ENCODE results near the gene METTL24.

Gene METTL24

DNA sequence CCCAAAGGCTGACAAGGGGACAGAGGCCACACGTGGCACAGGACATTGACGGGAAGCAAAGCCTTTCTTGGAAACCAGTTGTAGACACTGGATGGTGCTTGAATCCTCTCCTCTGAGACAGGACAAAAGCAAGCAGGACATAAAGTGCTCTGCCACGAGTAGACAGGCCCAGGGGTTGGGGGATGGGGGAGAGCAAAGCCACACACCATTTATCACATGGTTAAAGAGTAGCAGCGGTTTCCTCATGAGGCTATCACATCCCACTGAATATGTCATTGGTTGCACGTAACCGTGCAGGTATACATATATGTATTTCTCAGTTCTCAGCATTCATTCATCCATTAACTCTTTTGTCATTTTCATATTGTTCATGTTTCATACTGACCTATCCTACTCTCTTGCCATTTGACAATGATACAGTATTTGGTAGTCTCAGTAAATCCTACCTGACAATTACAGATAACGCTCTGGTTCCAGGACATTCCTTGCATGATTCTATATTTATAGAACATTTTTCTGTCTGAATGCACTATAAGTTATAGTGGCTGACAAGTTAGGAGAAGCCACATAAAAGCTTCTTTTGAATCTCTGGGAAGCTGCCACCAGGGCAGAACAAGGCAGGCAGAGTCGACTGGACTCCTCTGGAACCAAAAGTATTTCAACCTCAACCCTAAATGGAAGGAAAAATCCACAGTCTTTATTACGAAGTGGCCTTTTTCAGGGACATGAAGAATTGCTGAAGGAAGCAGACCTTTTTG, 23.5 kb downstream of the METTL24 start:
- DNase-seq (ENCODE audit: low spot score), result no peak

DNA sequence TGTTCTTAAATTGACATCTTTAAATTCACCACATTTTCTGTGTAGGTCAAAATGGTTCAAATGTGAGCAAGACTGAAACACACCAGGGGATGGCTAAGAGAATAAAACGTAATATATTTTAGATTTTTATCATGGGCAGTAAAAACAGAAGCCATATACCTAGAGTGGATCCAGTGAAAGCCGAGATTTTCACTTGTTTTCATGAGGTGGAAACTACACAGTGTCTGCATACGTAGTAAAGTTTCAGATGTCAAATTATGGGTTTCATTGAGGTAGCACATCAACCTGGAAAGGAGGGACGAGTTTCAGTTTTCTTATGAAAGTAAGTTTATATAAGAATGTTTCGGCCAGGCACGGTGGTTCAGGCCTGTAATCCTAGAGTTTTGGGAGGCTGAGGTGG, 25.9 kb downstream of the METTL24 start:
- no peak for DNase-seq (ENCODE audit: low spot score)

DNA sequence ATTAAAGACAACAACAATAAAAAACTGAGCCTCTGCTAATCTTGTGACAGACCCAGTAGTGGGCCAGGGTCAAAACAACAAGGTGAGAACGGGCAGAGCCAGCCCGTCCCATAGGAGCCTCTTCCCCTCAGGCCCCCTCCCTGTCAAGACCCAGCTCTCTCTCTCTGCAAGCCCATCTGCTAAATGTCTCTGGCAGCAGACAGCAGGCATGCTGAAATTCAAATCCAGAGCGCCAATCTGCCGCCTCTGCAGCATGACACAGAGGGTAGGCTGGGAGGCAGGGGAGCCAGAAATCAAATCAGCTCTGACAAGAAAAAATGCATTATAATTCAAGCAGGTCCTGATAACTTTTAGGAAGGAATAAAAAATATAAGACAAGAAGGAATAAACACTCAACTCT, 26.3 kb downstream of the METTL24 start:
- no peak for DNase-seq (ENCODE audit: low spot score)

DNA sequence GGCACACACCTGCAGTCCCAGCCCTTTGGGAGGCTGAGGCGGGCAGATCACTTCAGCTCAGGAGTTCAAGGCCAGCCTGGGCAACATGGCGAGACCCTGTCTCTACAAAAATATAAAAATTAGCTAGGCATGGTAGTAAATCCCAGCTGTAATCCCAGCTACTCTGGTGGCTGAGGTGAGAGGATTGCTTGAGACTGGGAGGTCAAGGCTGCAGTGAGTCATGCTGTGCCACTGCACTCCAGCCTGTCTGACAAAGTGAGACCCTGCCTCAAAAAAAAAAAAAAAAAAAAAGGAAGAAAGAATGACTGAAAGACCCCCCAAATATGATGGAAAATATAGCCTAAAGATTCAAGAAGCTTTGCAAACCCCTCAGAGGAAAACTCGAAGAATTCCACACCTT, 26.8 kb downstream of the METTL24 start:
- no peak for DNase-seq (ENCODE audit: low spot score)

DNA sequence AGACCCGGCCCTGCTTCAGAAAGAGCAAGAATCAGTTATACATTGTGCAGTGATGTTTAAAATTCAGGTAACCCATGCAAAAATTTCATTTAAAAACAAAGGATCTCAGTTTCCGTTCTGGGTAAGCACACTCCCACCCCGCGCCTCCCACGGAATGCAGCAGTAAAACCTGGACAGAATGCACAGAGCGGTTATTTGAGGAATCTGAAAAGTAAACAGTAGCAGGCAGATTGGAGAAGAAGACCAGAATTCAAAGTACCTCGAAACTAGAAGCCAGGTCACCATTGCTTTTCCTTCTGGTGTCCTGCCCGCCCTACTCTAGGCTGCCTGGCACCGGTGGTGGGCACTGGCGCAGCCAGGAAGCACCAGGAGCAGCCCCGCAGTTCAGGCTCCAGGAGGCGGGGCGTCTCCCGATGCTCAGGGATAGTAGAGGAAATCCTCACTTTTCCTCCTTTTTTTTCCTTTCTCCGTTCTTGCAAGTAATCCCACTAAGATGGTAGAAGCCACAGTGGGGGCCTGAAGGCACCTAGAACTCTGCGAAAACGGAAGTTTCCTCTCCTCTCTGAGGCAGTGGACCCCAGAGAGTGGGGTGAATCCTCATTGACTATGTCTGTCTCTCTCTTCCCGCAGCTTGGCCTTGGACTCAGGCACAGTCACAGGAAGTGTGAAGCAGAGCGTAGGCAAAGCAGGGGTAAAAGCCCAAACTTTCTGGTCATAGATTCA, 28.3 kb downstream of the METTL24 start:
- no peak for DNase-seq (ENCODE audit: low spot score)

DNA sequence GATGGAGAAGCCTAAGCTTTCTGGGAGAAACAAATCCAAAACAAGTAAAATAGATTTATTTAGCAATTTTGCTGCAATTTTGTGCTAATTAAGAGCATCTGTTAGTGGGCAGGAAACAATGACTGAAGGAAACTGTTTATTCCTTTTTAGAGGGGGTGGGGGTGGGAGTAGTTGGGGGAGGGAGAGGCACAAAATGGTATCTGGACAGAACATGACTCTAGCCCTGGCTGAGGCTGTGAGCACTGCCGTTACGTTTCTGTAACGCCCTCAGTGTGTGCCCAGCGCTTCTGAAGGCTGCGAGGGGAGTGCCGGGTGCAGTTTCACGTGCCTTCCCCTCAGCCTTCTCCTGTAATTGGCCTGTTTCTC, 28.8 kb downstream of the METTL24 start:
- DNase-seq (ENCODE audit: low spot score), result no peak

DNA sequence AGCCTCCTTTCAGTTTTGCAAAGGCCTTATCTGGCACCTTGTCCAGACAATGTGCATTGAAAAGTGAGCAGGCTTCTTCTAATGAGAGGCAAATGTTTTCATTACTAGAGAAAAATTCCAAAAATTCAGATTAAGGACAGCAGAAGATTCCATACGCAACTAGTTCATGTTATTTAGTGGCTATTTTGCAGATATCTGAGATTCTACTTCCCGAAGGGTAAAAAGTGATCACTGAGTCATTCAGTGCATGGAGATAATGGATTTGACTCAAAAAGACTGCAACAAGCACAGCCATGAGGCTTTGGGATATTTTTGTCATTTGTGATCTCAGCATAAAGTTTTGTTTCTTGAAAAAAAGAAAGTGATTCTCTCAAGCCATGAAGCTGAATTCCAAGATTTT, 29.9 kb downstream of the METTL24 start:
- no peak for DNase-seq (ENCODE audit: low spot score)

DNA sequence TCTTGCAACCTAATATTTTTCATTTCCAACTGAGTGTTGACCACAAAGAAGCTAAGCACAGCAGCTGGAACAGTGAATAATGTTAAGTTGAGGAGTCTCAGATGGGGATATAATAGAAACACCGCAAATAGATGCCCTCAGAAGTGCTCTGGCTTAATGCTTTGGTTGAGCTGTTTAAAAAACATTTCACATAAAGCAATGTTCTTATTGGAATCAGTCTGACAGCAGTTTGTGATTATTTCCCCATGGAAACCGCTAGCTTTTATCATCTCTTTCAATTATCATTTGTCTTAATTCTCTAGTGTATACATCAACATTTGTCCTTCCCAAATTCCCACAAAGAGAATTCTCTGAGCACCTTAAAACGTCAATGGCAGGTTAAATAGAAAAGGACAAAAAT, 30.8 kb downstream of the METTL24 start:
- DNase-seq (ENCODE audit: low spot score), result no peak

DNA sequence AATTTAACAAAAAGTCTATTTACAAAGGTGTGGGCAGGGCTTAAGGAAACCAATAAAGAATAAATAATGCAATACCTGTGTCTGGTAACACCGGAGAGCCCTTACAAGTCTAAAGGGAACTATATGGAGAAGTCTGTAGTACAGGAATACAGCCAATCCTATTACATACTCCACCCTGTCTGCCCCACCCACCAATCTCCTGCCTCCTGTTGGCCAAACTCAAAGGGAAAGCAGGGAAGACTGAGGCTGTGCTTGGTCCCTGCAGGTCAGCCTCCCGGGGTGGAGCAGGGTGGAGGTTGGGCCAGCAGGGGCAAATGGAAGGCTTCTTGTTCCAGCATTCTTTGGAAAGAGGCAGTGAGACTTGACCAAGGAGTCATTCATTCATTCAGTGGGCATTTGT, 31.5 kb downstream of the METTL24 start:
- no peak for DNase-seq (ENCODE audit: low spot score)

DNA sequence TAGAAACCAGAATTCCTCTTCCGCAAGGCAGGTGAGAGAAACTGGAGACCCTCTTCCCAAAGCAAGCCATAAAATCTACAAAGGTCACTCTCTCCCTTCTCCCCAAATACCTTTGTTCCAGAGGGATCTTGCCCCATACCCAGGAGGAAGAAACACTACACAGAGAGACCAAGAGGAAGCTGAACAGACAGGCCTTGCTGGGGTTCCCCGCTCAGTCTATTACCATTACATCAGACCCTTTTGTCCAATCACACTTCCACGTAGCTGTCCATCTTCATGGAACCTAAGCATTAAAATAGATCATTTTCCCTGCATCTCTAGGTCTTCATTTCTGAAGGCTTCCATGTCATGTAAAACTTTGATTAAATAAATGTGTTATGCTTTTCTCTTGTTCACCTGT, 32.1 kb downstream of the METTL24 start:
- no peak for DNase-seq (ENCODE audit: low spot score)

DNA sequence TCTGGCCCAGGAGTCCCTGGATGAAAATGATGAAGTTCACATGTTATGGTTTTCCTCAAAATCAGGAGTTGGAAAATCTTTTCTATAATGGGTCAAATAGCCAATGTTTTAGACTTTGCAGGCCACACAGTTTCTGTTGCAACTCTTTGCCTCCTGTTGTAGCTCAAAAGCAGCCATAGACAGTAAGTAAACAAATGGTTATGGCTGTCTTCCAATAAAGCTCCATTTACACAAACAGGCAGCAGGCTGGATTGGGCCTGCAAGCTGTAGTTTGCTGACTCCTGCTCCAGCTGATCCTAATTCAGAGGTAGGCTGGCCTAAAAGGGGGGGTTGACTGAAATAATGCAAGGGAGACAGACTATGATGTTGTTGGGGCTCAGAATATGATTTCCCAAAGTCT, 33.0 kb downstream of the METTL24 start:
- DNase-seq (ENCODE audit: low spot score), result no peak

DNA sequence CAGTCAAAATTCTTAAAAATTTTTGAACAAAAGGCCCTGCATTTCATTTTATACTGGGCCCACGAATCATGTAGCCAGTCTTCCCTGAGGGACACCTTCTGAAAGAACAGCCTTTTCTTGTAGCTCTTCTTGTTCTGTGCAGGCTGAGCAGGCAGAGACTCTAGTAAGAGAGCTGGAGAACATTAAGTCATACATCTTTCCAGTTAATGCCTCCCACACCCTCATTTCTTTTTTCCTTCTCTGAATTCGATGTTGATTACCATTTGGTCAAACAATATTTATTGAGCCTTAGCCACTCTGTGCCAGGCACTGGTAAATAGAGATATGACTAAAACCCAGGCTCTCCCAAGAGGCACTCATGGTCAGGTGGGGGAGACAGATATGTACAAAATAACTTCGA, 33.6 kb downstream of the METTL24 start:
- DNase-seq (ENCODE audit: low spot score), result no peak

DNA sequence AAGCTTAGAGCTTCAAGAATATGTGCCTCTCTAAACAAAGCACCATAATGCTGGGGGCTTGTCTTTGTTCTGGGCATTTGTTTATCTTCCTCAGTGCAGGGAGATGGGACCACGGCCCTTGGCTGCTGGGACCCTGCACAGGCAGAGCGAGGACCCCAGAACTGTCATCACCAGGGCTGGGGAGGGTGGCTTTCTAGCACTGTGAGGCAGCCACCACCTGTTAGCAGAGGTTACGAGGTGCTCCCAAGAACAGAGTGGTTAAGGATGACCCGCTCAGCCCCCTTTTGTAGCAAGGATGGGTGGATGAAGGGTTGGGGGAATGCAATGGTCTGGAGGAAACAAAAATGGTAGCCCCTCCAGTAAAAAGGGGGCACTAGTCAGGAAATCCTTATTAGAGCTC, 34.9 kb downstream of the METTL24 start:
- DNase-seq (ENCODE audit: low spot score), result no peak

DNA sequence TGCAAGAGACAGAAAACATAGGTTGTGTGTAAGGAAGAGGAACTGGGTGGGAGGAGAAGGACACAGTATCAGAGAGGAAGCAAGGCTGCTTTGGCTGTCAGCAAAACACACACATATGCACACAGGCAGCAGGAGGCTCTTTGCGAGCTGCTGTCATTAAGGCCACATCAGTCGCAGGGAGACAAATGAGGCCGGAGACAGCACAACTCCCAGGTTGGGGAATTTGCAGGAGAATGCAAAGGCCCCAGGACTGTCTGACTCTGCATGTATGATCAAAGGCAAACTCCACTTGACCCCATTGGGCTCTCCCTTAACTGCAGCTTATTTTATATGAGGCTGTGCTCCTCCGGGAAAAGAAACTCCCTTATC, 35.3 kb downstream of the METTL24 start:
- DNase-seq (ENCODE audit: low spot score), result peak; percentile 17

DNA sequence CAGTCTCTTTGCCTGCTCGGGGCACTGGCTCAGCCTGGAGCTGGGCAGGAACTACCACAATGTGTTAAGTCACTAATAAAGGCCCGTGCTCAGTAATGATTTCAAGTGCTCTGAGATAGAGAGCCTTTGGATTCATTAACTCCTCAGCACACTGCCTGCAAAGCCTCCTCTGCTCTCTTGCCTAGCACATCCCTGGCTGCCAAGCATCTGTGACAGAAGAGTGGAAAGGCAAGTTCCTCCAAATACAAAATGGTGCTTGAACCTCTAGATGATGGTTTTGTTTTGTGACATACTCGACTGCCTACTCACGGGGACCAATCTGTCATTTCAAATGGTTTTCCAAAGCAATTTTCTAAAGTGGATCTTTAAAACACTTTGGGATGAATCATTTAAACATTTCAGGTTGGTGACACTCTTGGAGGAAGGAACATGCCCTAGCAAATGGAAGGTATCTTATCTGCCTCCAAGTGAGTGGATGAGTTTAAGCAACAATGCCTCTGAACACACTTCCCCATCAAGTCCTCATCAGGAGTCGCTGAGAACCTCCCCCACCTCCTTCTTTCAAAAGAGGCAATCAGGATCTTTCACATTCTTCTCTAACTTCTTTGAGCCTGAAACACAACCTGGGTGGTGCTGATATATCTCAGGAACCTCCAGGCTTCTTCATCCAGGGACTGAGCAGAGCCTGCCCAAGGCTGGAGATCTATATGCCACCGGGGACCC, 35.8 kb downstream of the METTL24 start:
- DNase-seq (ENCODE audit: low spot score), result no peak

DNA sequence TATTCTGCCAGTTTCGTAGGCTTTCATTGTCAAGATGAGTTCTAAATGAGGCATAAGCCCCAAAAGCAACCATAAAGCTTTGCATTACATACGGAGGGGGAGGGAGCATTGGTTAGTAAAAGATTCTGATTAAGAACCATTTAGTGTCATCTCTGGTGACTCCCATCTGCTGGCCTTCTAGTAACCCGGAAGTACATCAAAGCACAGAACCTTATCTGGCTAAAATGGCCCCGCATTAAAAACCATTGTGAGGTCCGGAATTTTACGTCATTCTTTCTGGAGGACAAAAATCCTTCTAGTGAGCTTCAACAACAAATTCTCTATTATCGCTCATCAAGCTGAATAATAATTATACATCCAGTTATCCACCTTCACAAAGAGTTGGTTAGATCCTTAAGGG, 37.8 kb downstream of the METTL24 start:
- DNase-seq (ENCODE audit: low spot score), result no peak

DNA sequence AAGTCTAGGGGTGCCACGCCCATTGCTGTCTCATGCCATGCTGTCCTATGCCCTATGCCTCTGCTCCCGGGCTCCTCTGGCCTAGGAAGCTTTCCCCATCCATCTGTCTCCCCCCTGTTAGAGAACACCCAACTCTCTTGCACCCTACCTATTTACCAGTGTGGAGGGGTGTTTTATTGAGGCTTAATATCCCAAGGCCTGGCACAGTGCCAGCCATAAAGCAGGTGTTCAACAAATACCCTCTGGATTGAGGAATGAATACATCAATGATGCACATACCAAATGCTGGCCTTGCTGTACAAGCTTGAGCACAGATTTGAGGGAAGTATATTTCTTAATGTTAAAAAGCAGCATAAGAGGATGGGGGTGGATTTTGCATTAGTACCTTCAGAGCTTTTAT, 38.3 kb downstream of the METTL24 start:
- no peak for DNase-seq (ENCODE audit: low spot score)

DNA sequence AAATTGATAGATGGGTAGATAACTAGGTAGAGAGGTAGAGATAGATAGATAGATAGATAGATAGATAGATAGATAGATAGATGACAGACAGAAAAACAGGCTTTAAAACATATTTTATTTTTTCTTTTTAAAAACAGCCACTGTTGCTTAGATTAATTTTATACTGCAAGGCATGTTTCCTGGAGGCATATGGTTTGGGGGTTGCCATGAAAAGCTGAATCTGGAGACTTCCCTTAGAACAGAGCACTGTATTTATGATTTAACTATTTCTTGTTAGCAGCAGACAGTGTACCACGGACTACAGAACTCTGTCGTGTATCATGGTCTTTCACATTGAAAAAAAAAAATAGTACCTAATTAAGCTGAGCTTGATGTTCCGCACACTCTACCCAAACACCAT, 38.8 kb downstream of the METTL24 start:
- no peak for DNase-seq (ENCODE audit: low spot score)

DNA sequence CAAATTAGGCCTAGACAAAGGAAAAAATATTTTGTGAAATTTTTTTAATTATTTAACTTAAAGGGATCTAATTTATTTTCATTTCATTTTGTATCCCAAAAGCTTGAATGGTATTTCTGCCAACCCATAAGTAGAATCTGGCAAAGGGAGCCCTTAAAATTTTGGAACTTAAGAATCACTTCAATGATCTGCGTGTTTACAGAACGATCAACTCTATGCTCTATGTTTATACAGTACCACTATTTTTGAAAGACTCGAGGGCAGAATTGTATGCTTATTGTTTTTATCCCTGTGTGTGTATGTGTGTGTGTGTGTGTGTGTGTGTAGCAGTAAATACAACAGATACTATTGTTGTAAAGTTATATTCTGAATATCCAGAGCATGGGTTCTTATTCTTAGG, 39.2 kb downstream of the METTL24 start:
- no peak for DNase-seq (ENCODE audit: low spot score)

DNA sequence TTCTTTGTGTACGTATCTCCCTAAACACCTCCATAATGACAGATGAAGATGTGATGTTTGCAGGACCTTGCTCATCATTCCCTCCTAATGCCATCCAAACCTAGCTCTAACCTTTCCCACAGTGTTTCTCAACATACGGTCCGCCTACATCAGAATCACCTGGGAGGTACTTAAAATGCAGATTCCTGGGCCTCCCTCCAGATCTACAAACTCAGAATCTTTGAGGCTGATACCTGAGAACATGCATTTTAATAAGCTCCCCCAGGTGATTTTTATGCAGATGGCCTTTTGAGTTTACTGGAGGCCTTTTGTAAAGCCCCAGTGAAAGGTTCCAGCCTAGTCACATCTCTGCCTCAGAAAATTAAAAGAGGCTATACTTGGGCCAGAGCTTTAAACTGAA, 40.5 kb downstream of the METTL24 start:
- DNase-seq (ENCODE audit: low spot score), result no peak

DNA sequence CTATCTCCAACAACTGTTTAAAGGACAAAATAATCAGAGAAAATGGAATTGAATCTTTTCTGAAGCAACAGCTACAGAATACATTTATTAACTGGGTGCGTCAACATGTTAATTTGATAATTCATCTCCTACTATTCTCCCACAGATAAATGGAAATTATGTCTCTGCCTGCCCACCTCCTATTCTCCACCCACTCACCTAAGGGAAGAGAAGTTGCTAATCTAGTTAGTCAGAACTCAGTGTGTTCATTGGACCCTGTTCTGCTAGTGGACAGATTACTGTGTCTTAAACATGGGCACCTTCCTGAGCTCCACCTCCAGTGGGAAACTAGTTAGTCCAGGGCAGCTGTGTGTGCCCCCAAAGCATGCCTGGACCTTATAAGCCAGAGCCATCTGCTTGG, 41.0 kb downstream of the METTL24 start:
- DNase-seq (ENCODE audit: low spot score), result no peak

DNA sequence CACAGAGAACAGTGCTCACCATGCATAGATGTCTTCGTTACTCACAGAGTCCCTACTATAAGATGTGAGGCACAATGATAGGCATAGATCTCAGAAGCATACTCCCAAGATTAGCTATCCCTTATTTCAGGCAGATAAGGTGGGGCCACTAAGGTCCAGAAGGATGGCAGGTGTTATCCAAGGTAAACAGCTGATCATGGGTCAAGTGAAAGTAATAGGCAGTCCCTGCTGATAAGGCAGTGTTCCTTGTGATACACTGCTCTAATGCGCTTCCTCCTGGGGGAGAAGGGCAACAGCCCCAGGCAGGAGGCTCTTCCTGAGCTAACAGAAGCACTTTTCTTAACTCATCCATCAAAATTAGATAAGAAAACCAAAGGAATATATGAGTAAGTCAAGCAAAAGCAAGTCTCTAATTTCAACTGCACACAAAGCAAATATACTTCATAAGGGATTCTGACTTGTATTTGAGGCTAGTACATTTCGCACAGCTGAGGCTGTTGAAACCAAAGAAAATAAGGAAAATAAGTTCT, 42.2 kb downstream of the METTL24 start:
- DNase-seq (ENCODE audit: low spot score), result no peak

DNA sequence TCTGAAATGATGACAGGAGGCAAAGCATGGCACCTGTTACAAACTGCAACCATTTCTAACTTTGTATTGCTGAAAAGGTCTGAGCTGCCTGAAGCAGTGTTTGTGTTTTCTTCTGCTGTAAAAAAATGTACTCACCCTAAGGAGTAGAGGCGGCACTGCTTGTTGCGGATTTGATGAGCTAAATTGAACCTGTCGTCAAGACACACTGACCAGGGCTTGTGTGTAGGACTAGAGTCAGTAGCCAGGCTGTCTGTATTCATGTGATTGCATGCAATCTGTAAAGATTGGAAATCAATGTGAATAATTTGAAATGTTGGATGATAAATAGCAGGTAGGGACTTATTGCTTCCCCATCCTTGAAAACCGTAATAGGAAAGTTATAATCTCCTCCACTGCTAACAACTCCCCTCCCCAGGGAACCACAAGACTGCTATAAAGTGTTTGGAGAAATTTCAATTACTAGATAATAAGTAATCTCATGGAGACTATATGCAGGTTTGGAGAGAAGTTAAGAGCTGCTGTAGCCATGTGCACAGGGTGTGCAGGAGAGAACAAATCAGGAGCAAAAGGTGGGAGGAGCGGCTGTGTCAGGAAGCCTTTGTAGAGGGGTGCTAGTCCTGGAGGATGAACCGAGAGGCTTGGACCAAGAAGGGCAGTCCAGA, 42.8 kb downstream of the METTL24 start:
- no peak for DNase-seq (ENCODE audit: low spot score)
